Measurements from ENCODE around the gene MITF.
A peak's percentile ranks its signal among the peaks of the same experiment; 100 is the strongest.

MITF gene

GRCh38 chr3:69761896-69762767 lies 22.9 kb downstream of the MITF start:
- peak; percentile 11 for DNase-seq (ENCODE audit: low spot score)

GRCh38 chr3:69762768-69763229 lies 23.5 kb downstream of the MITF start:
- DNase-seq (ENCODE audit: low spot score): no peak

GRCh38 chr3:69763458-69763857 lies 24.2 kb downstream of the MITF start:
- no peak for DNase-seq (ENCODE audit: low spot score)

GRCh38 chr3:69764121-69764741 lies 25.0 kb downstream of the MITF start:
- no peak for DNase-seq (ENCODE audit: low spot score)

- DNase-seq (ENCODE audit: low spot score): no peak
Measured at GRCh38 chr3:69764861-69765260, 25.6 kb downstream of the MITF start.

- no peak for DNase-seq (ENCODE audit: low spot score)
Measured at GRCh38 chr3:69766638-69767037, 27.4 kb downstream of the MITF start.

GRCh38 chr3:69767571-69767970 lies 28.3 kb downstream of the MITF start:
- DNase-seq (ENCODE audit: low spot score): no peak

GRCh38 chr3:69768438-69768837 lies 29.2 kb downstream of the MITF start:
- no peak for DNase-seq (ENCODE audit: low spot score)

- no peak for DNase-seq (ENCODE audit: low spot score)
Measured at GRCh38 chr3:69770219-69770618, 31.0 kb downstream of the MITF start.

GRCh38 chr3:69770976-69771634 lies 31.8 kb downstream of the MITF start:
- DNase-seq (ENCODE audit: low spot score): no peak

- no peak for DNase-seq (ENCODE audit: low spot score)
Measured at GRCh38 chr3:69772152-69772867, 33.0 kb downstream of the MITF start.

- DNase-seq (ENCODE audit: low spot score): no peak
Measured at GRCh38 chr3:69774029-69774428, 34.8 kb downstream of the MITF start.

GRCh38 chr3:69775751-69776150 lies 36.5 kb downstream of the MITF start:
- DNase-seq (ENCODE audit: low spot score): no peak

- no peak for DNase-seq (ENCODE audit: low spot score)
Measured at GRCh38 chr3:69776289-69776688, 37.0 kb downstream of the MITF start.

GRCh38 chr3:69776920-69777581 lies 37.8 kb downstream of the MITF start:
- DNase-seq (ENCODE audit: low spot score): no peak

GRCh38 chr3:69777582-69777967 lies 38.3 kb downstream of the MITF start:
- DNase-seq (ENCODE audit: low spot score): no peak

GRCh38 chr3:69781593-69781992 lies 42.3 kb downstream of the MITF start:
- no peak for DNase-seq (ENCODE audit: low spot score)

GRCh38 chr3:69784954-69785514 lies 45.8 kb downstream of the MITF start:
- DNase-seq (ENCODE audit: low spot score): no peak

- DNase-seq (ENCODE audit: low spot score): no peak
Measured at GRCh38 chr3:69785769-69786320, 46.6 kb downstream of the MITF start.

- DNase-seq (ENCODE audit: low spot score): no peak
Measured at GRCh38 chr3:69786854-69787253, 47.6 kb downstream of the MITF start.

All from activated CD4-positive, alpha-beta T cell treated with anti-CD3 and anti-CD28 coated beads, Interleukin-2, Interleukin-4, amounts not matched to agents 100 ng/mL and 50 ng/mL, durations not matched to agents 16 hours and 8 hours (primary cell).